Astrocyte (in vitro differentiated cells and primary cell): ENCODE measurements around the gene OR1J4. TPM values are rescaled to one million over a fixed set of nuclear protein-coding genes. Genes with fewer than 3 reads are reported as not detected.

Experiments used
- DNase-seq: peaks from one replicate; pipeline ENCODE4 v3.0.0-alpha.2; 2010; ENCODE audit warnings: low read depth
- FAIRE-seq: peaks from 2 replicates; lab custom pipeline; 2011; peaks lifted over from hg19 to GRCh38; lab: Jason Lieb, UNC
- H2AFZ ChIP-seq: 2 replicates; pipeline ENCODE4 v1.6.0; 2012; ENCODE audit warnings: low read depth, low read length, inconsistent platforms
- H3K27ac ChIP-seq: 2 replicates; pipeline ENCODE4 v1.5.1; 2011; ENCODE audit warnings: low read depth, low read length, inconsistent platforms
- H3K27me3 ChIP-seq: 2 replicates; pipeline ENCODE4 v1.6.0; 2011; ENCODE audit warnings: low read length, inconsistent platforms; ENCODE audit not compliant: insufficient read depth
- H3K36me3 ChIP-seq: 2 replicates; pipeline ENCODE4 v1.5.1; 2011; ENCODE audit warnings: low read length, inconsistent platforms; ENCODE audit not compliant: insufficient read depth
- H3K4me1 ChIP-seq: 2 replicates; pipeline ENCODE4 v1.5.1; 2011; ENCODE audit warnings: low read length, inconsistent platforms; ENCODE audit not compliant: insufficient read depth
- H3K4me2 ChIP-seq: 2 replicates; pipeline ENCODE4 v1.6.0; 2012; ENCODE audit warnings: low read length, inconsistent platforms
- H3K4me3 ChIP-seq: 2 replicates; pipeline ENCODE4 v1.5.1; 2011; ENCODE audit warnings: low read depth, mild to moderate bottlenecking, low read length, inconsistent platforms; ENCODE audit not compliant: insufficient read depth
- H3K79me2 ChIP-seq: 2 replicates; pipeline ENCODE4 v1.6.0; 2012; ENCODE audit warnings: mild to moderate bottlenecking, low read length, inconsistent platforms; ENCODE audit not compliant: insufficient read depth
- H3K9ac ChIP-seq: 2 replicates; pipeline ENCODE4 v1.6.0; 2012; ENCODE audit warnings: mild to moderate bottlenecking, low read length, inconsistent platforms
- H3K9me3 ChIP-seq: 2 replicates; pipeline ENCODE4 v1.5.1; 2012; ENCODE audit warnings: low read depth, mild to moderate bottlenecking, low read length, inconsistent platforms; ENCODE audit not compliant: insufficient read depth
- H4K20me1 ChIP-seq: 2 replicates; pipeline ENCODE4 v1.6.0; 2012; ENCODE audit warnings: low read length, inconsistent platforms; ENCODE audit not compliant: insufficient read depth
- H3K27ac Mint-ChIP-seq: one replicate; pipeline ENCODE4 v1.8.0; 2021; ENCODE audit warnings: mild to moderate bottlenecking, mixed read lengths; ENCODE audit not compliant: unreplicated experiment
- H3K27me3 Mint-ChIP-seq: one replicate; pipeline ENCODE4 v1.8.0; 2021; ENCODE audit warnings: low read depth, mixed read lengths; ENCODE audit not compliant: unreplicated experiment
- H3K36me3 Mint-ChIP-seq: one replicate; pipeline ENCODE4 v1.8.0; 2021; ENCODE audit warnings: low read depth, mixed read lengths; ENCODE audit not compliant: unreplicated experiment
- H3K4me1 Mint-ChIP-seq: one replicate; pipeline ENCODE4 v1.8.0; 2021; ENCODE audit warnings: low read depth, mixed read lengths; ENCODE audit not compliant: unreplicated experiment
- H3K4me3 Mint-ChIP-seq: one replicate; pipeline ENCODE4 v1.8.0; 2021; ENCODE audit warnings: mild to moderate bottlenecking, moderate library complexity, mixed read lengths; ENCODE audit not compliant: unreplicated experiment
- H3K9me3 Mint-ChIP-seq: one replicate; pipeline ENCODE4 v1.8.0; 2021; ENCODE audit warnings: mild to moderate bottlenecking, mixed read lengths; ENCODE audit not compliant: unreplicated experiment
- CTCF ChIP-seq: IDR thresholded peaks from 2 replicates; pipeline ENCODE4 v1.5.1; 2011; ENCODE audit warnings: low read depth, mild to moderate bottlenecking, inconsistent platforms, low read length, moderate library complexity; ENCODE audit not compliant: insufficient read depth
- EZH2 ChIP-seq: IDR thresholded peaks from 2 replicates; pipeline ENCODE4 v1.6.1; 2012; ENCODE audit warnings: mild to moderate bottlenecking, low read length, inconsistent platforms; ENCODE audit not compliant: insufficient read depth
- total RNA-seq: library from RNA; stranded (reverse); gene quantifications from 2 replicates; pipeline ENCODE4 v1.2.1, GENCODE V29; 2021

Gene OR1J4
- total RNA-seq, 1 donor from 2014 or later: not detected

GRCh38 chr9:122477346-122477745 lies 41.6 kb upstream of the OR1J4 start:
- no peak for FAIRE-seq
- H3K9me3 Mint-ChIP-seq: peaks cover 4% of the 10 kb centered on the region
- Histone ChIP-seq H3K79me2 (no peaks in the 10 kb centered on the region), H2AFZ (no peak overlapping the region), H3K4me3 (no peak overlapping the region), H3K4me2 (no peak overlapping the region), H3K36me3 (no peaks in the 10 kb centered on the region), H3K27me3 (peaks cover 2% of the 10 kb centered on the region), H3K27ac (no peak overlapping the region), H3K9me3 (no peaks in the 10 kb centered on the region), H3K9ac (no peak overlapping the region), H3K4me1 (no peaks in the 10 kb centered on the region), H4K20me1 (no peaks in the 10 kb centered on the region)
- TF ChIP-seq CTCF (no peak), EZH2 (no peak)
- no peaks in the 10 kb centered on the region for H3K4me1 Mint-ChIP-seq
- no peak overlapping the region for H3K27ac Mint-ChIP-seq
- H3K27me3 Mint-ChIP-seq: peaks cover 14% of the 10 kb centered on the region
- H3K4me3 Mint-ChIP-seq: no peak overlapping the region
- no peaks in the 10 kb centered on the region for H3K36me3 Mint-ChIP-seq
- DNase-seq: no peak

- H3K4me1 ChIP-seq: no peaks in the 10 kb centered on the region
- H2AFZ ChIP-seq: no peak within 1 kb of the TSS
- TF ChIP-seq EZH2 (no peak), CTCF (no peak)
- FAIRE-seq (no peak), DNase-seq (no peak)
- no peaks in the 10 kb centered on the region for H3K9me3 ChIP-seq
- Mint-ChIP-seq H3K4me3 (no peak within 1 kb of the TSS), H3K27ac (no peak within 1 kb of the TSS), H3K9me3 (peaks cover 4% of the 10 kb centered on the region), H3K36me3 (no peaks in the 10 kb centered on the region), H3K4me1 (no peaks in the 10 kb centered on the region), H3K27me3 (peaks cover 14% of the 10 kb centered on the region)
- H4K20me1 ChIP-seq: no peaks in the 10 kb centered on the region
- no peak within 1 kb of the TSS for H3K4me3 ChIP-seq
- H3K36me3 ChIP-seq: no peaks in the 10 kb centered on the region
- no peak within 1 kb of the TSS for H3K9ac ChIP-seq
- H3K27me3 ChIP-seq: peaks cover 2% of the 10 kb centered on the region
- no peak within 1 kb of the TSS for H3K4me2 ChIP-seq
- H3K27ac ChIP-seq: no peak within 1 kb of the TSS
- no peaks in the 10 kb centered on the region for H3K79me2 ChIP-seq
Measured at GRCh38 chr9:122477826-122478225, 41.1 kb upstream of the OR1J4 start, which contains the start of gene OR1J1. TSS of gene OR1J1 (minus strand) at chr9:122477926. CDS start at chr9:122477926, 0 bp downstream.

- no peak overlapping the region for H3K4me2 ChIP-seq
- no peaks in the 10 kb centered on the region for H3K9me3 ChIP-seq
- H3K36me3 Mint-ChIP-seq: no peaks in the 10 kb centered on the region
- H3K4me3 ChIP-seq: no peak overlapping the region
- TF ChIP-seq CTCF (no peak), EZH2 (no peak)
- no peaks in the 10 kb centered on the region for H3K4me1 ChIP-seq
- H3K79me2 ChIP-seq: no peaks in the 10 kb centered on the region
- no peaks in the 10 kb centered on the region for H3K4me1 Mint-ChIP-seq
- no peak overlapping the region for H3K27ac Mint-ChIP-seq
- peaks cover 4% of the 10 kb centered on the region for H3K9me3 Mint-ChIP-seq
- H3K27me3 ChIP-seq: peaks cover 2% of the 10 kb centered on the region
- no peak overlapping the region for H2AFZ ChIP-seq
- H4K20me1 ChIP-seq: no peaks in the 10 kb centered on the region
- H3K4me3 Mint-ChIP-seq: no peak overlapping the region
- H3K27me3 Mint-ChIP-seq: peaks cover 12% of the 10 kb centered on the region
- DNase-seq: no peak
- H3K27ac ChIP-seq: no peak overlapping the region
- no peak overlapping the region for H3K9ac ChIP-seq
- no peak for FAIRE-seq
- no peaks in the 10 kb centered on the region for H3K36me3 ChIP-seq
Measured at GRCh38 chr9:122479062-122479461, 39.9 kb upstream of the OR1J4 start.
